ENCODE data around the gene BAZ1B. TPM values are rescaled to one million over a fixed set of nuclear protein-coding genes. Genes with fewer than 3 reads are reported as not detected.

The BAZ1B gene
- total RNA-seq, 1 experiment from 2014 or later: 107 TPM

GRCh38 chr7:73446682-73447081, 75.4 kb downstream of the BAZ1B start:
- H3K4me1 ChIP-seq (ENCODE audit: control insufficient read depth, insufficient read depth, low read length): no peaks in the 10 kb centered on the region
- in situ Hi-C loops (cut with HindIII; ENCODE audit: low pct_unique_long_range_greater_than_20kb, low sequenced_read_pairs) (no loop called here), intact Hi-C loops (cut with micrococcal nuclease; ENCODE audit: unreplicated experiment) (no loop called here)
- H3K27ac ChIP-seq (ENCODE audit: low read length): no peak overlapping the region
- H3K27me3 ChIP-seq (ENCODE audit: control insufficient read depth, insufficient read depth, low read length): no peaks in the 10 kb centered on the region
- TF ChIP-seq POLR2AphosphoS5 (IDR thresholded peaks at IDR 0.05; ENCODE audit: low read depth, low read length): no peak
- TF ChIP-seq CTCF (IDR thresholded peaks at IDR 0.05): no peak
- DNase-seq (ENCODE audit: low read depth, low spot score): no peak
- H3K9me3 ChIP-seq (ENCODE audit: control insufficient read depth, insufficient read depth, low read depth, low read length): no peaks in the 10 kb centered on the region
- peaks cover 58% of the 10 kb centered on the region for H3K36me3 ChIP-seq (ENCODE audit: control insufficient read depth, insufficient read depth, low read length)
- ChIA-PET CTCF (interaction anchor here (0.7 kb wide), 1 partner anchor 104 kb away, joined by 3 read pairs; no protein-coding TSS in a partner anchor), POLR2A (no interaction called here)
- no TSS peak for BruUV-seq (replicated peaks)
- ATAC-seq: no peak
- no peak overlapping the region for H3K4me3 ChIP-seq (ENCODE audit: low read depth in 2 of 2, low read length in 2 of 2)

- no peaks in the 10 kb centered on the region for H3K4me1 ChIP-seq (ENCODE audit: control insufficient read depth, insufficient read depth, low read length)
- no peaks in the 10 kb centered on the region for H3K9me3 ChIP-seq (ENCODE audit: control insufficient read depth, insufficient read depth, low read depth, low read length)
- no peak for TF ChIP-seq CTCF (IDR thresholded peaks at IDR 0.05)
- no peak for TF ChIP-seq TCF7L2 (IDR thresholded peaks at IDR 0.05; ENCODE audit: low read depth, low read length)
- TF ChIP-seq POLR2AphosphoS5 (IDR thresholded peaks at IDR 0.05; ENCODE audit: low read depth, low read length): no peak
- TF ChIP-seq SIN3A (IDR thresholded peaks at IDR 0.05; ENCODE audit: borderline replicate concordance, insufficient read depth, low read depth, low read length): no peak
- TF ChIP-seq REST (IDR thresholded peaks at IDR 0.05; ENCODE audit: insufficient read depth in 1 of 2, low read depth in 2 of 2, low read length in 1 of 2): no peak
- intact Hi-C loops (cut with micrococcal nuclease; ENCODE audit: unreplicated experiment) (no loop called here), in situ Hi-C loops (cut with HindIII; ENCODE audit: low pct_unique_long_range_greater_than_20kb, low sequenced_read_pairs) (no loop called here)
- H3K36me3 ChIP-seq (ENCODE audit: control insufficient read depth, insufficient read depth, low read length): peaks cover 32% of the 10 kb centered on the region
- ATAC-seq: no peak
- H3K27me3 ChIP-seq (ENCODE audit: control insufficient read depth, insufficient read depth, low read length): no peaks in the 10 kb centered on the region
- BruUV-seq (replicated peaks): no TSS peak
- H3K4me3 ChIP-seq (ENCODE audit: low read depth in 2 of 2, low read length in 2 of 2): no peak overlapping the region
- no peak overlapping the region for H3K27ac ChIP-seq (ENCODE audit: low read length)
- ChIA-PET POLR2A (no interaction called here), CTCF (no interaction called here)
- DNase-seq (ENCODE audit: low read depth, low spot score): no peak
These were observed 78.4 kb downstream of the BAZ1B start for GRCh38 chr7:73443548-73444255.
